ENCODE measurements around the gene STX1B.
"Not testable (repeated sequence)": the region's sequence is repeated elsewhere in the genome, so short reads cannot be mapped to it uniquely, and the experiment has no call there.

STX1B gene

GRCh38 chr16:31013292-31013691, 2.9 kb upstream of the STX1B start:
- not testable (repeated sequence) for DNase-seq (ENCODE audit: low read depth in 2 of 2)

GRCh38 chr16:31011815-31012214, 1.4 kb upstream of the STX1B start:
- not testable (repeated sequence) for DNase-seq (ENCODE audit: low read depth in 2 of 2)

GRCh38 chr16:31009894-31010584, 399 bp downstream of the STX1B start:
- DNase-seq (ENCODE audit: low read depth in 2 of 2), result no peak

GRCh38 chr16:31009120-31009519, 1.3 kb downstream of the STX1B start:
- DNase-seq (ENCODE audit: low read depth in 2 of 2), result no peak

- no peak for DNase-seq (ENCODE audit: low read depth in 2 of 2)
Observed at GRCh38 chr16:31008551-31008950, 1.9 kb downstream of the STX1B start.

DNA sequence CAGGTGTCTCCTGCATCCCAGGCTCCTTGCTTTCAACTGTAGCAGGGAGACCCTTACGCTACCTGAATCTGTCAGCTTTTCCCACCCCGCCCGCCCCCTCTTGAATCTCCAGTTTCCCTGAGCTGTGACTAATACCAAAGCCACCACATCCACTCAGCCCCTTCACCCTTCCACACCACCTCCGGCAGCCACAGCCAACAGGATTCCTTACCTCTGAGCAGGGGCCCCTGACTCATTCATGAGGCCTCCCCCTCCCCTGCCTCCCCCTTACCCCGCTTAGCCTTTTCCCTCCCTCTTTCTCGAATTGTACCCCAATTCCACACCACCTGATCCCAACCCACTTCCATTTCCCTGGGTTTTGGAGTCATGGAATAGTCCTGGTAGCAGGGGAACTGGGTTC, 2.3 kb downstream of the STX1B start:
- no peak for DNase-seq (ENCODE audit: low read depth in 2 of 2)

DNA sequence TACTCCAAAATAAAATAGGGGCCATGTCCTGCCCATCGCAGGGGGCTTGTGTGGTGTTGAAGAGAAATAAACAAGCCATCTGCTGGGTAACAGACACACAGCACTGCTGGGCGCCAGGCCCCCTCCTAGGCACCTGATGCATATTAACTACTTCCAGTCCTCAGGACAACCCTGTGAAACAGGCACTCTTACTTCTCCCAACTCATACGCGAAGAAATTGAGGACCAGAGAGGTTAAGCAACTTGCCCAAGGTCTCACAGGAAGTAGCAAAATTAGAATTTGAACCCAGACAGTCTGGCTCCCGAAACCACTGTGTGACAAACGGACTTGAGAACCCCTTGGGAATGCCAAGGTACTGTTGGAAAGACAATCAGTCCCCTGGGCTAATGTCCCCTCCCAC, 2.8 kb downstream of the STX1B start:
- DNase-seq (ENCODE audit: low read depth in 2 of 2), result no peak

DNA sequence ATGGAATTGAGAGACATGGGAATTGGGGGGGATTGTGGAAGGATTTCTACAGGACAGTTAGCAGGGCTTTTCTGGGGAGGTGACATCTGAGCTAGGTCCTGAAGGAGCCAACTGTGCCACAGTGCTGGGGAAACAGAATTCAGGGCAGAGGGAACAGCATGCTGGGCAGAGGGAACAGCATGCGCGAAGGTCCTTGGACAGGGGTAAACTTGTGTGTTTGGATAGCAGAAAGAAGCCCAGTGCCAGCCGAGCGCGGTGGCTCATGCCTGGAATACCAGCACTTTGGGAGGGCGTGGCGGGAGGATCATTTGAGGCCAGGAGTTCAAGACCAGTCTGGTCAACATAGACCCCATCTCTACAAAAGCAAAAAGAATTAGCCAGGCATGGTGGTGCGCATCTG, 3.8 kb downstream of the STX1B start:
- no peak for DNase-seq (ENCODE audit: low read depth in 2 of 2)

GRCh38 chr16:31006086-31006385, 4.4 kb downstream of the STX1B start:
- DNase-seq (ENCODE audit: low read depth in 2 of 2), result no peak

- DNase-seq (ENCODE audit: low read depth in 2 of 2), result no peak
Observed at GRCh38 chr16:31005350-31006085, 4.9 kb downstream of the STX1B start.

GRCh38 chr16:31004658-31005057, 5.8 kb downstream of the STX1B start:
- no peak for DNase-seq (ENCODE audit: low read depth in 2 of 2)

DNA sequence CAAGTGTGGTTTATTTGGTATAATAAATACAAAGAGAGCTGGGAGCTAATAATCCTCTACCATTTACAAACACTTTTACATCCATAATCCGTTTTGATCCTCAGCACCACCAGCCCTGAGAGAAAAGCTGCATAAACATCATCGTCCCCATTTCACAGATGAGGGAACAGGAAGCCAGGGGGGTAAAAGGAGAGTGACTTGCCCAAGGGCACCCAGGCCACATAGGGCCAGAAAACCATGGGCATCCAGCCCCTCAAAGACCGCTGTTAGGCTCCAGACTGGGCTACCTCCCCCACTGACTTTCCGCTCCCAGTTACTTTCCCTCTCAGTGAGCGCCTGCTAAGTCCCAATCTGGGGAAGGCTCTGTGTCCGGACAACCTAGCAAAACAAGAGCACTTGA, 6.7 kb downstream of the STX1B start:
- DNase-seq (ENCODE audit: low read depth in 2 of 2), result no peak

- DNase-seq (ENCODE audit: low read depth in 2 of 2), result no peak
Observed at GRCh38 chr16:31002862-31003341, 7.5 kb downstream of the STX1B start.

- DNase-seq (ENCODE audit: low read depth in 2 of 2), result no peak
Observed at GRCh38 chr16:31002250-31002700, 8.2 kb downstream of the STX1B start.

- no peak for DNase-seq (ENCODE audit: low read depth in 2 of 2)
Observed at GRCh38 chr16:31001507-31002249, 8.8 kb downstream of the STX1B start.

DNA sequence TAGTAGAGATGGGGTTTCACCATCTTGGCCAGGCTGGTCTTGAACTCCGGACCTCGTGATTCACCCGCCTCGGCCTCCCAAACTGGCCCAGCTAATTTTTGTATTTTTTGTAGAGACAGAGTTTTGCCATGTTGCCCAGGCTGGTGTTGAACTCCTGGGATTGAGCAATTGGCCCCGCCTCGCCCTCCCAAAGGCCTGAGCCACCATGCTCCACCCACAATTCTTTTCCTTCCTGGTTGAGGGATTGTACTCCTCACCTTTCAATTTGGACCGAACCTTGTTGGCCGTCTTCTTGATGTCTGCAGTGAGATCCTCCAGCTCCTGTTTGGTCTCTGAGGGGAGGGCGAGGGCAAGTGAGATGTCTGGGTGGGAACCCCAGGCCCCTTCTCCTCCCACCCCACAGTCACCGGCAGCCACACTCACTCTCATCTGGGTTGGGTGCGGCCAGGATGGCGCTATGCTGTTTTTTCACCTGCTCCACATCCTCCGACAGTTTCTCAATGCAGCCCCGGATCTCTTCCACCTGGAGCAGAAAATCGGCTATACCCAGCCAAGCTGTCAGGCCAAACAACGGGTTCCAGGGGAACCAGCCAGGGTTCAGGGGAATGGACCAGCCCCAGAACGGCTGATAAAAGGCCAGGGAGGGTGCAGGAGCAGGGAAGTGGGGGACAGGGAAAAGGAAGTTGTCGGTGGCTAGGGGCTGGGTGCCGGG, 9.6 kb downstream of the STX1B start:
- no peak for DNase-seq (ENCODE audit: low read depth in 2 of 2)

GRCh38 chr16:30998852-30999761, 11.3 kb downstream of the STX1B start:
- DNase-seq (ENCODE audit: low read depth in 2 of 2), result no peak

DNA sequence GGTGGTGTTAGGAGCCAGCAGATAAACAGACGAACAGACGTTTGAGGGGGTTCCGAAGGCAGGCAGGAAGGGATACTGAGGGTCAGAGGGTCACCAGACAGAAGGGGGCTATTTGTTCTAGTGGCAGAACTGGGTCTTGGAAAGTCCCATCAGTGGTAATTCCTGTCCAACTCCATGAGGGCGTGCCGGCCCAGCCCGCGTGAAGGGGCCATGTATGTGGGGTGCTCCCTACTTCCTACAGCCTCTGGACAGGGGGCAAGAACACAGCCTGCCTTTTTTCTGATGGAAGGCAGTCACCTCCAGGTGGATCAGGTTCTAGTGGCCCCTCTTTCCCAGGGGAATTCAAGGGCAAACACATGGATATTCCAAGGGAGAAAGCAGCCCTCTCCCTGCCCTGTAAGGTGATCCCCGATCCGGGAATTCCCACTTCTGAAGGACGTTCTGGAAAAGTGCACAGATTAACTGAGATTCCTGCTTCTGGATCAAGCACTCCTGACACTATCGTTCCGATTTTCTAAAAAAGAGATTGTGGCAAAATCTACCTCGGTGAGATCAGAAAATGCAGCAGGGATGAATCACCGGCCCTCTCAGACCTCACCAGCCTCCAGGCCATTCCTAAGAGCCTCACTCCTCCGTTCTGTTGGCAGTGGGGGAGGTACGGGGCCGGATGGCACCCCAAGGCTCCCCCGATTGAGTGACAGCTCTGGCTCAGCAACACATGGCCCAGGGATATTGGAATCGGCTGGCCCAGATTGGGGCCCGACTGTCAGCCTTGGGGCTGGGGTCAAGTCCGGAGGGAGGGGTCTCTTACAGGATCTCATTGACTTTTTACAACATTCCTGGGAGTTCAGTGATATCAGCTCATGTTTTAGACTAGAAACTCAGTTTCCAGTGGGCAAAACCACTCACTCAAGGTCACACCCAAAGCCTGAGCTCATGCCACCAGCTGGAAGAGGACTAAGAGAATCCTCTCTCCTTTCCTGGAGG, 12.4 kb downstream of the STX1B start:
- no peak for DNase-seq (ENCODE audit: low read depth in 2 of 2)

GRCh38 chr16:30996985-30997724, 13.3 kb downstream of the STX1B start:
- DNase-seq (ENCODE audit: low read depth in 2 of 2), result peak; percentile 62 to 78

Measured in stimulated activated CD4-positive, alpha-beta T cell treated with anti-CD3 and anti-CD28 coated beads, Interleukin-12 subunit alpha, Interleukin-12 subunit beta, amount 100 ng/mL, for 24 hours (primary cell).